GM12874 (cell line): ENCODE results near the gene DUSP14.

Experiments
- CTCF ChIP-seq: IDR thresholded peaks from 2 replicates; pipeline ENCODE4 v1.5.1; 2011; ENCODE audit warnings: low read depth, mild to moderate bottlenecking, control low read depth, low read length, moderate library complexity; ENCODE audit not compliant: insufficient read depth

Gene DUSP14

GRCh38 chr17:37478187-37478586, 11.5 kb upstream of the DUSP14 start:
- TF ChIP-seq CTCF = no peak

GRCh38 chr17:37479025-37479424, 10.7 kb upstream of the DUSP14 start:
- no peak for TF ChIP-seq CTCF

- no peak for TF ChIP-seq CTCF
Measured at GRCh38 chr17:37480427-37480826, 9.3 kb upstream of the DUSP14 start.

GRCh38 chr17:37481001-37481665, 8.6 kb upstream of the DUSP14 start:
- no peak for TF ChIP-seq CTCF

- no peak for TF ChIP-seq CTCF
Measured at GRCh38 chr17:37483311-37484039, 6.2 kb upstream of the DUSP14 start.

GRCh38 chr17:37485938-37486570, 3.6 kb upstream of the DUSP14 start:
- TF ChIP-seq CTCF = no peak

- no peak for TF ChIP-seq CTCF
Measured at GRCh38 chr17:37488009-37488604, 1.6 kb upstream of the DUSP14 start.
